Measurements from ENCODE around the gene SLC1A2.

SLC1A2 gene

GRCh38 chr11:35375332-35376117 lies 43.8 kb downstream of the SLC1A2 start:
- DNase-seq, result no peak

GRCh38 chr11:35373284-35373933 lies 45.9 kb downstream of the SLC1A2 start:
- DNase-seq, result no peak

- DNase-seq, result no peak
Measured at GRCh38 chr11:35372565-35373283, 46.6 kb downstream of the SLC1A2 start.

GRCh38 chr11:35367491-35367890 lies 51.9 kb downstream of the SLC1A2 start:
- DNase-seq, result no peak

GRCh38 chr11:35366798-35367197 lies 52.6 kb downstream of the SLC1A2 start:
- no peak for DNase-seq

- DNase-seq, result no peak
Measured at GRCh38 chr11:35365961-35366360, 53.4 kb downstream of the SLC1A2 start.

GRCh38 chr11:35365395-35365794 lies 54.0 kb downstream of the SLC1A2 start:
- no peak for DNase-seq

- no peak for DNase-seq
Measured at GRCh38 chr11:35363854-35364780, 55.2 kb downstream of the SLC1A2 start.

- DNase-seq, result no peak
Measured at GRCh38 chr11:35363246-35363801, 56.0 kb downstream of the SLC1A2 start.

- DNase-seq, result no peak
Measured at GRCh38 chr11:35362521-35362980, 56.8 kb downstream of the SLC1A2 start.

- no peak for DNase-seq
Measured at GRCh38 chr11:35360055-35360530, 59.3 kb downstream of the SLC1A2 start.

GRCh38 chr11:35359321-35360054 lies 59.9 kb downstream of the SLC1A2 start:
- no peak for DNase-seq

- DNase-seq, result no peak
Measured at GRCh38 chr11:35358391-35358790, 61.0 kb downstream of the SLC1A2 start.

GRCh38 chr11:35357923-35358322 lies 61.4 kb downstream of the SLC1A2 start:
- no peak for DNase-seq

- DNase-seq, result no peak
Measured at GRCh38 chr11:35355102-35355749, 64.1 kb downstream of the SLC1A2 start.

GRCh38 chr11:35354644-35355043 lies 64.7 kb downstream of the SLC1A2 start:
- DNase-seq, result no peak

- DNase-seq, result no peak
Measured at GRCh38 chr11:35352077-35352888, 67.1 kb downstream of the SLC1A2 start.

- no peak for DNase-seq
Measured at GRCh38 chr11:35349897-35350296, 69.5 kb downstream of the SLC1A2 start.

- no peak for DNase-seq
Measured at GRCh38 chr11:35348898-35349687, 70.3 kb downstream of the SLC1A2 start.
